Measurements from ENCODE around the gene CHIT1.

DNA sequence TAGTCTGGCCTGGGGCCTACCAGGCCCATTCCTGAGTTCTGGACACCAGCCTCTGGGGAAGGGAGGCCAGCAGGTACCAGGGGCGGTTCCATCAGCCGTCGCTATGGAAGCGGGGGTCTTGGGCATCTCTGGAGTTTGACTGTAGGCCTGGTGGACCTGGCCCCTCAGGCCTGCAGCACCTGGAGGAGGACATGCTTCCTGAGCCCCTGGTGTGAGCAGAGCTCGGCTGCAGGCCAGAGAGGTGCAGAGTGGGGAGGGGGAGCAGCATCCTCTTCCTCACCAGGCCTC is 61.6 kb downstream of the CHIT1 start:
- TF ChIP-seq YY1 (IDR thresholded peaks at IDR 0.05; ENCODE audit: insufficient read depth, insufficient read length) (no peak), ZNF274 (IDR thresholded peaks at IDR 0.05; ENCODE audit: low read depth, low read length) (no peak)

Measured in NT2/D1 (cell line).